Ishikawa (cell line): ENCODE measurements around the gene FAM151B.

Source experiments
- CREB1 ChIP-seq: IDR thresholded peaks from 2 replicates; pipeline ENCODE4 v1.6.1; 2012; ENCODE audit warnings: low read depth
- EP300 ChIP-seq: IDR thresholded peaks from 2 replicates; pipeline ENCODE4 v1.6.1; 2012; ENCODE audit warnings: borderline replicate concordance
- TAF1 ChIP-seq: IDR thresholded peaks from 2 replicates; pipeline ENCODE4 v1.6.1; 2012; ENCODE audit warnings: low read depth, mild to moderate bottlenecking
- TEAD4 ChIP-seq: IDR thresholded peaks from 2 replicates; pipeline ENCODE4 v1.6.1; 2012
- USF1 ChIP-seq: IDR thresholded peaks from 2 replicates; pipeline ENCODE4 v1.6.1; 2012
- TF ChIP-seq, protein P1 (sequence below): IDR thresholded peaks from 2 replicates; pipeline ENCODE4 v1.6.1; 2012
- TF ChIP-seq, protein P2 (sequence below): IDR thresholded peaks from 2 replicates; pipeline ENCODE4 v1.6.1; 2012; ENCODE audit warnings: low read depth, mild to moderate bottlenecking

DNA sequence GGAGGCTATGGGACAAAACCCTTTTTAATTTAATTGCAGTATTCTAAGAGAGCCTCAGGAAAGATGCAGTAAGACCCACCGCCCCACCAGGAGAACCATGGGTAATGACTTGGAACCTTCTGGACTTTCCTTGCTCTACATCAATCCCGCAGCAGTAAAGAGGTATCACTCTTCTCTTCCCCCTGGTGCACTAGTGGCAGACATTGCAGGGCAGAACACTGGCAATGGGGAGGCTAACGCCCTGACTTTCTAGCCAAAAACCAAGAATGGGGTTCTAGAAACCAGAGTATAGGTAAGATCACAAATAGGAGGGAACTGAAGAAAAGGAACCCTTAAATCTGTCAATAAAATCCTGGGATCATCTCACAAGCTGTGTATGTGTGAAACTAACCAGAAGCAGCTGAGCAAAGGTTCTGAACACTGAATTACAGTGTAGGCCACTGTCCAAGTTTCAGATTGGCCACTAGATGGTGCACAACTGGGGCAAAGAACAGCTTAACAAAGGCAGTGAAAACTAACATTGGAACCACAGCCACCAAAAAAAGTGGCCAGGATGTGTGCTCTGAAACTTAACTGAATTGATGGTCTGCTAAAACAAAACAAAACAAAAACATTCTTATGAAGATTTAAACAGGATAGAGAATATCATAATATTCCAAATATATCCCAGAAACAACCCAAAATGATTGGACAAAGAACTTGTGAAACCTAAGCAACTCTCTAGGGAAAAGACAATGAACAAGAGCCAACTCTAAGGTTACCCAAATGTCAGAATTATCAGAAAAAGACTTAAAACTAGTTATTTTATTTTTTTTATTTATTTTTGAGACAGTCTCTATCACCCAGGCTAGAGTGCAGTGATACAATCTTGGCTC lies 6.6 kb upstream of the FAM151B start:
- no peak for TF ChIP-seq CREB1
- TF ChIP-seq, protein P1, sequence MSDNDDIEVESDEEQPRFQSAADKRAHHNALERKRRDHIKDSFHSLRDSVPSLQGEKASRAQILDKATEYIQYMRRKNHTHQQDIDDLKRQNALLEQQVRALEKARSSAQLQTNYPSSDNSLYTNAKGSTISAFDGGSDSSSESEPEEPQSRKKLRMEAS, result no peak
- TF ChIP-seq TEAD4, result no peak
- no peak for TF ChIP-seq USF1
- TF ChIP-seq, protein P2, sequence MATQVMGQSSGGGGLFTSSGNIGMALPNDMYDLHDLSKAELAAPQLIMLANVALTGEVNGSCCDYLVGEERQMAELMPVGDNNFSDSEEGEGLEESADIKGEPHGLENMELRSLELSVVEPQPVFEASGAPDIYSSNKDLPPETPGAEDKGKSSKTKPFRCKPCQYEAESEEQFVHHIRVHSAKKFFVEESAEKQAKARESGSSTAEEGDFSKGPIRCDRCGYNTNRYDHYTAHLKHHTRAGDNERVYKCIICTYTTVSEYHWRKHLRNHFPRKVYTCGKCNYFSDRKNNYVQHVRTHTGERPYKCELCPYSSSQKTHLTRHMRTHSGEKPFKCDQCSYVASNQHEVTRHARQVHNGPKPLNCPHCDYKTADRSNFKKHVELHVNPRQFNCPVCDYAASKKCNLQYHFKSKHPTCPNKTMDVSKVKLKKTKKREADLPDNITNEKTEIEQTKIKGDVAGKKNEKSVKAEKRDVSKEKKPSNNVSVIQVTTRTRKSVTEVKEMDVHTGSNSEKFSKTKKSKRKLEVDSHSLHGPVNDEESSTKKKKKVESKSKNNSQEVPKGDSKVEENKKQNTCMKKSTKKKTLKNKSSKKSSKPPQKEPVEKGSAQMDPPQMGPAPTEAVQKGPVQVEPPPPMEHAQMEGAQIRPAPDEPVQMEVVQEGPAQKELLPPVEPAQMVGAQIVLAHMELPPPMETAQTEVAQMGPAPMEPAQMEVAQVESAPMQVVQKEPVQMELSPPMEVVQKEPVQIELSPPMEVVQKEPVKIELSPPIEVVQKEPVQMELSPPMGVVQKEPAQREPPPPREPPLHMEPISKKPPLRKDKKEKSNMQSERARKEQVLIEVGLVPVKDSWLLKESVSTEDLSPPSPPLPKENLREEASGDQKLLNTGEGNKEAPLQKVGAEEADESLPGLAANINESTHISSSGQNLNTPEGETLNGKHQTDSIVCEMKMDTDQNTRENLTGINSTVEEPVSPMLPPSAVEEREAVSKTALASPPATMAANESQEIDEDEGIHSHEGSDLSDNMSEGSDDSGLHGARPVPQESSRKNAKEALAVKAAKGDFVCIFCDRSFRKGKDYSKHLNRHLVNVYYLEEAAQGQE, result no peak
- no peak for TF ChIP-seq TAF1
- TF ChIP-seq EP300, result no peak
